CD4-positive, alpha-beta T cell (primary cell): Measurements from ENCODE around the gene SREBF1. TPM values are rescaled to one million over a fixed set of nuclear protein-coding genes. Genes with fewer than 3 reads are reported as not detected.
A peak's percentile ranks its signal among the peaks of the same experiment; 100 is the strongest.

Experiments
- ATAC-seq: fragments of 200-7000 bp; cut with Tn5 transposase; one replicate; pipeline ENCODE4 v1.10.0; 2022; ENCODE audit warnings: mild to moderate bottlenecking; ENCODE audit not compliant: poor library complexity
- CTCF ChIA-PET: fragments of 350-600 bp; sonication (Branson Sonifier 250); formaldehyde crosslinking; loops from one replicate; lab custom pipeline; 2021; ENCODE audit warnings: antibody characterized with exemption, inconsistent platforms; lab: Charles Lee
- POLR2A ChIA-PET: fragments of 350-600 bp; sonication (Branson Sonifier 250); formaldehyde crosslinking; loops from one replicate; lab custom pipeline; 2021; ENCODE audit warnings: antibody characterized with exemption, inconsistent platforms; lab: Charles Lee
- DNase-seq, 14 experiments: peaks; one replicate each; pipeline ENCODE4 v3.0.0-alpha.2; 2013 to 2020; ENCODE audit warnings: mixed read lengths in 2 of 14
- H3K27ac ChIP-seq, 2 donors: one replicate each; pipeline versions ENCODE4 v1.5.1 to v1.7.0; 2013; ENCODE audit warnings: low read length in 2 of 2, low read depth in 1 of 2, mild to moderate bottlenecking in 1 of 2
- H3K27me3 ChIP-seq, 2 experiments: 1 replicate in 1 of 2; 2 replicates in 1 of 2; pipeline versions ENCODE4 v1.6.1 to v1.7.0; 2013; ENCODE audit warnings: low read length in 2 of 2, control low read depth in 1 of 2, mild to moderate bottlenecking in 1 of 2, moderate library complexity in 1 of 2; ENCODE audit not compliant: insufficient read depth in 2 of 2, control insufficient read depth in 1 of 2
- H3K36me3 ChIP-seq: one replicate; pipeline ENCODE4 v1.6.1; 2013; ENCODE audit warnings: low read length, control low read depth; ENCODE audit not compliant: insufficient read depth
- H3K4me1 ChIP-seq: one replicate; pipeline ENCODE4 v1.6.1; 2013; ENCODE audit warnings: low read length, control low read depth; ENCODE audit not compliant: insufficient read depth
- H3K4me3 ChIP-seq: one replicate; pipeline ENCODE4 v1.5.1; 2013; ENCODE audit warnings: mild to moderate bottlenecking, low read length, moderate library complexity
- H3K9me3 ChIP-seq, 2 experiments: 1 replicate in 1 of 2; 2 replicates in 1 of 2; pipeline versions ENCODE4 v1.6.1 to v1.7.0; 2013; ENCODE audit warnings: low read length in 2 of 2, mild to moderate bottlenecking in 2 of 2, control low read depth in 1 of 2, moderate library complexity in 1 of 2; ENCODE audit not compliant: control insufficient read depth in 1 of 2, insufficient read depth in 1 of 2
- H3K27ac Mint-ChIP-seq: one replicate; pipeline ENCODE4 v1.8.0; 2020; ENCODE audit warnings: mixed read lengths
- H3K27me3 Mint-ChIP-seq: one replicate; pipeline ENCODE4 v1.8.0; 2021; ENCODE audit warnings: mixed read lengths
- H3K36me3 Mint-ChIP-seq: one replicate; pipeline ENCODE4 v1.8.0; 2021; ENCODE audit warnings: low read depth, mixed read lengths
- H3K4me1 Mint-ChIP-seq: one replicate; pipeline ENCODE4 v1.8.0; 2021; ENCODE audit warnings: low read depth, mixed read lengths
- H3K4me3 Mint-ChIP-seq: one replicate; pipeline ENCODE4 v1.8.0; 2020; ENCODE audit warnings: mild to moderate bottlenecking, mixed read lengths
- H3K9me3 Mint-ChIP-seq: one replicate; pipeline ENCODE4 v1.8.0; 2020; ENCODE audit warnings: mixed read lengths
- intact Hi-C, 2 experiments: fragments of 100-400 bp; cut with DNase I in 1 of 2; cut with micrococcal nuclease in 1 of 2; formaldehyde crosslinking; loops; one replicate each; pipeline versions ENCODE4 v1.15.1 to v1.9.0; 2023 to 2025; cut with DNase I, micrococcal nuclease
- total RNA-seq, 174 experiments: library from RNA in 2 of 174; stranded (reverse) in 2 of 174; gene quantifications; one replicate each; pipeline ENCODE4 v1.2.3 and lab custom pipeline; 2021 to 2026
- TF ChIP-seq, protein P1 (sequence below): fragments of 200-600 bp; IDR thresholded peaks from one replicate; pipeline ENCODE4 v1.8.0; 2022; ENCODE audit warnings: antibody characterized with exemption, mild to moderate bottlenecking

SREBF1 gene
- total RNA-seq, 2 experiments from 2014 or later: 249 to 264 TPM

DNA sequence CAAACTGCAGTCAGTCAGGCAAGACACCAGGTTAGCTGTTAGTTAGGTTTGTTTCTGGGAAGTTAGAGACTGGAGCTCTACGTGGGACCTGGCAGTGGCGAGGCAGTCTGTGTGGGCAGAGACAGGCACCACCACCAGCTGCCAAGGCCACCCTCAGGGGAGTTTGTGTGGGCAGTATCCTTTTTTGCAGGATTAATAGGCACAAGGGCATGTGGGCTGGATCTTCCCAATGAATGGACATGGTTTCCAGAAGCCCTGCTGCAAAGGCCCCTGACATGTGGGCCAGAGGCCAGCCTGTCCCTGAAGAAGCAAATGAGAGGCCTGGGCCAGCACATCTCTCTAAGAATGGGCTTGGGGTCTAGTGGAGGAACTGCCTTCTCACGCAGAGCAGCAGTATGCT is 19.2 kb upstream of the SREBF1 start:
- Mint-ChIP-seq H3K27ac (no peak overlapping the region), H3K4me1 (peaks cover 22% of the 10 kb centered on the region), H3K27me3 (no peaks in the 10 kb centered on the region), H3K4me3 (no peak overlapping the region), H3K9me3 (no peaks in the 10 kb centered on the region), H3K36me3 (peaks cover 4% of the 10 kb centered on the region)
- DNase-seq (no peak), ATAC-seq (no peak)
- intact Hi-C loops: no loop called here
- TF ChIP-seq, protein P1, sequence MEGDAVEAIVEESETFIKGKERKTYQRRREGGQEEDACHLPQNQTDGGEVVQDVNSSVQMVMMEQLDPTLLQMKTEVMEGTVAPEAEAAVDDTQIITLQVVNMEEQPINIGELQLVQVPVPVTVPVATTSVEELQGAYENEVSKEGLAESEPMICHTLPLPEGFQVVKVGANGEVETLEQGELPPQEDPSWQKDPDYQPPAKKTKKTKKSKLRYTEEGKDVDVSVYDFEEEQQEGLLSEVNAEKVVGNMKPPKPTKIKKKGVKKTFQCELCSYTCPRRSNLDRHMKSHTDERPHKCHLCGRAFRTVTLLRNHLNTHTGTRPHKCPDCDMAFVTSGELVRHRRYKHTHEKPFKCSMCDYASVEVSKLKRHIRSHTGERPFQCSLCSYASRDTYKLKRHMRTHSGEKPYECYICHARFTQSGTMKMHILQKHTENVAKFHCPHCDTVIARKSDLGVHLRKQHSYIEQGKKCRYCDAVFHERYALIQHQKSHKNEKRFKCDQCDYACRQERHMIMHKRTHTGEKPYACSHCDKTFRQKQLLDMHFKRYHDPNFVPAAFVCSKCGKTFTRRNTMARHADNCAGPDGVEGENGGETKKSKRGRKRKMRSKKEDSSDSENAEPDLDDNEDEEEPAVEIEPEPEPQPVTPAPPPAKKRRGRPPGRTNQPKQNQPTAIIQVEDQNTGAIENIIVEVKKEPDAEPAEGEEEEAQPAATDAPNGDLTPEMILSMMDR: no peak
- Histone ChIP-seq H3K9me3 (no peaks in the 10 kb centered on the region), H3K4me1 (peaks cover 28% of the 10 kb centered on the region), H3K27me3 (no peaks in the 10 kb centered on the region), H3K27ac (no peak overlapping the region), H3K36me3 (peaks cover 7% of the 10 kb centered on the region), H3K4me3 (no peak overlapping the region)
- ChIA-PET CTCF (no interaction called here), POLR2A (no interaction called here)

DNA sequence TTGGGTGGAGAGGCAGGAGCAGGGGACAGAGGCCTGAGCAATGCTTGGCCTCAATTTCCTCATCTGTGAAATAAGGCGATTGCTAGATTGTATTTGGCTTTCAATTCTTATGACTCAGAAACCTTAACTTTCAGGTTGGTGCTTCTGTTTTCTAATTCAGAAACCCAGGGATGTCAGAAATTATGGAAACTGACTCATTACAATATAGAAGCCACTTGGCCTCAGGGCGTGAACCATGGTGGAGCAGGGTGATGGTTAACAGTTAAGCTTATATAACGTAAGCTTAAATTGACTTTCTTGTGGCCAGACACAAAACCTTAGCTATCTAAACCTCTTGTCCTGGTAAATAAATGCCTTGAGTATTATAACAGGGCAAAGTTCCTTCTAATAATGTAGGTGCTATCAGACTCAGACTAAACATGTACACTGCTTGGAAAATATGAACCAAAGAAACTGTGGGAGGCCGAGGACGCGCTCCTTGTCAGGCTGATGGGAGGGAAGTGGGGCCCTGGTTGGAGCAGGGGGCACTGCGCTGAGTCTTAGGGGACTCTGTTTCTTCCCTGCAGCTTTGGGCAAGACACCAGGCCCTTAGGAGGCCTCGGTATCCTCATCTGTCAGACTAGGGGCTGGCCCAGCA is 17.1 kb upstream of the SREBF1 start:
- ChIA-PET CTCF (no interaction called here), POLR2A (no interaction called here)
- H3K9me3 ChIP-seq: no peaks in the 10 kb centered on the region
- H3K27me3 ChIP-seq: no peaks in the 10 kb centered on the region
- intact Hi-C loops: no loop called here
- no peaks in the 10 kb centered on the region for H3K36me3 ChIP-seq
- Mint-ChIP-seq H3K4me1 (peaks cover 34% of the 10 kb centered on the region), H3K4me3 (no peak overlapping the region), H3K27ac (peak overlapping the region; percentile 46), H3K9me3 (no peaks in the 10 kb centered on the region), H3K36me3 (peaks cover 4% of the 10 kb centered on the region), H3K27me3 (no peaks in the 10 kb centered on the region)
- no peak overlapping the region for H3K4me3 ChIP-seq
- H3K27ac ChIP-seq: no peak overlapping the region
- peaks cover 37% of the 10 kb centered on the region for H3K4me1 ChIP-seq
- TF ChIP-seq, protein P1: no peak
- DNase-seq: no peak
- ATAC-seq: no peak

GRCh38 chr17:17852930-17853329 is 16.1 kb upstream of the SREBF1 start:
- DNase-seq (no peak), ATAC-seq (no peak)
- H3K36me3 ChIP-seq: no peaks in the 10 kb centered on the region
- H3K9me3 ChIP-seq: no peaks in the 10 kb centered on the region
- H3K9me3 Mint-ChIP-seq: no peaks in the 10 kb centered on the region
- H3K36me3 Mint-ChIP-seq: peaks cover 4% of the 10 kb centered on the region
- H3K4me1 ChIP-seq: peaks cover 47% of the 10 kb centered on the region
- no peak overlapping the region for H3K4me3 ChIP-seq
- no peak overlapping the region for H3K27ac Mint-ChIP-seq
- no peak overlapping the region for H3K4me3 Mint-ChIP-seq
- H3K27me3 Mint-ChIP-seq: no peaks in the 10 kb centered on the region
- CTCF ChIA-PET: no interaction called here
- POLR2A ChIA-PET: no interaction called here
- intact Hi-C loops: no loop called here
- H3K27ac ChIP-seq: no peak overlapping the region
- H3K4me1 Mint-ChIP-seq: peaks cover 43% of the 10 kb centered on the region
- H3K27me3 ChIP-seq: no peaks in the 10 kb centered on the region
- TF ChIP-seq, protein P1: no peak
